ENCODE measurements around the gene IFI35.

GRCh38 chr17:43016216-43016615, 9.6 kb downstream of the IFI35 start:
- TF ChIP-seq USF2 (IDR thresholded peaks at IDR 0.05; ENCODE audit: borderline replicate concordance, low read depth, low read length) (no peak), GATA2 (CRISPR knock-in tag; IDR thresholded peaks at IDR 0.05) (no peak)
- TF ChIP-seq, protein P1, sequence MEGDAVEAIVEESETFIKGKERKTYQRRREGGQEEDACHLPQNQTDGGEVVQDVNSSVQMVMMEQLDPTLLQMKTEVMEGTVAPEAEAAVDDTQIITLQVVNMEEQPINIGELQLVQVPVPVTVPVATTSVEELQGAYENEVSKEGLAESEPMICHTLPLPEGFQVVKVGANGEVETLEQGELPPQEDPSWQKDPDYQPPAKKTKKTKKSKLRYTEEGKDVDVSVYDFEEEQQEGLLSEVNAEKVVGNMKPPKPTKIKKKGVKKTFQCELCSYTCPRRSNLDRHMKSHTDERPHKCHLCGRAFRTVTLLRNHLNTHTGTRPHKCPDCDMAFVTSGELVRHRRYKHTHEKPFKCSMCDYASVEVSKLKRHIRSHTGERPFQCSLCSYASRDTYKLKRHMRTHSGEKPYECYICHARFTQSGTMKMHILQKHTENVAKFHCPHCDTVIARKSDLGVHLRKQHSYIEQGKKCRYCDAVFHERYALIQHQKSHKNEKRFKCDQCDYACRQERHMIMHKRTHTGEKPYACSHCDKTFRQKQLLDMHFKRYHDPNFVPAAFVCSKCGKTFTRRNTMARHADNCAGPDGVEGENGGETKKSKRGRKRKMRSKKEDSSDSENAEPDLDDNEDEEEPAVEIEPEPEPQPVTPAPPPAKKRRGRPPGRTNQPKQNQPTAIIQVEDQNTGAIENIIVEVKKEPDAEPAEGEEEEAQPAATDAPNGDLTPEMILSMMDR (IDR thresholded peaks at IDR 0.05) = no peak

Measured in SK-N-SH (cell line).